SK-N-SH treated with all-trans-retinoic acid at 6 μM for 48 hours (cell line): ENCODE data around the gene NRDC.

Experiments used
- ARNTL ChIP-seq: fragments of 450-650 bp; formaldehyde crosslinking; IDR thresholded peaks from 2 replicates; pipeline ENCODE4 v1.5.0; 2020; ENCODE audit warnings: low read depth, mild to moderate bottlenecking, moderate library complexity, borderline replicate concordance
- BACH2 ChIP-seq: fragments of 250-450 bp; sonication (Bioruptor Pico); IDR thresholded peaks from 2 replicates; pipeline ENCODE4 v1.9.0; 2021; ENCODE audit warnings: mild to moderate bottlenecking, borderline replicate concordance
- GLIS3 ChIP-seq: fragments of 250-450 bp; sonication (Bioruptor Pico); IDR thresholded peaks from 2 replicates; pipeline ENCODE4 v1.5.0; 2020; ENCODE audit warnings: mild to moderate bottlenecking, moderate library complexity
- OSR1 ChIP-seq: fragments of 250-450 bp; sonication (Bioruptor Pico); IDR thresholded peaks from 2 replicates; pipeline ENCODE4 v1.8.0; 2022; ENCODE audit warnings: moderate library complexity, mild to moderate bottlenecking, inconsistent platforms
- TCF4 ChIP-seq: fragments of 250-450 bp; sonication (Bioruptor Pico); IDR thresholded peaks from 2 replicates; pipeline ENCODE4 v1.8.0; 2021; ENCODE audit warnings: mild to moderate bottlenecking, moderate library complexity, borderline replicate concordance
- TF ChIP-seq, protein P1 (sequence below): fragments of 250-450 bp; sonication (Bioruptor Pico); IDR thresholded peaks from 2 replicates; pipeline ENCODE4 v1.5.1; 2021; ENCODE audit warnings: mild to moderate bottlenecking, moderate library complexity
- TF ChIP-seq, protein P2 (sequence below): fragments of 250-450 bp; sonication (Bioruptor Pico); IDR thresholded peaks from 2 replicates; pipeline ENCODE4 v1.5.1; 2020; ENCODE audit warnings: low read depth, mild to moderate bottlenecking, moderate library complexity
- TF ChIP-seq, protein P3 (sequence below): fragments of 250-450 bp; sonication (Bioruptor Pico); IDR thresholded peaks from 2 replicates; pipeline ENCODE4 v1.8.0; 2020; ENCODE audit warnings: mild to moderate bottlenecking, moderate library complexity, borderline replicate concordance

DNA sequence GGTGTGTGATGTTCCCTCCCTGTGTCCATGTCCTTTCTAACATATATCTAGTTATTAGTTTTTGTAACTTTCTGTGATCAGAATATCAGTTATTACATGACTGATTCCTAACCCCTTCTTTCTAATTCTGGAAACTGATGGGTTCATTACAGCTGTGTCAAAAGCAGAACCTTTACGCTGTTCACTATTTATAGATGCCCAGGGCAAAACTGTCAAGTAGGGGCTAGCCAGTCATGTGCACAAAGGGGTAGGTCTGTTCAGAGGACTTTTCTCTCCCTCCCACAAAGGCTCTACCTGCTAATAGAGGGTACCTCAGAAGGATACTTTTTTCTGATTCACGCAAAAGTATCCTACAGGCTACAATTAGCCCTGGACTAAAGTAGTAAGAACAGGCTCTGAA lies 79.2 kb downstream of the NRDC start:
- TF ChIP-seq, protein P1, sequence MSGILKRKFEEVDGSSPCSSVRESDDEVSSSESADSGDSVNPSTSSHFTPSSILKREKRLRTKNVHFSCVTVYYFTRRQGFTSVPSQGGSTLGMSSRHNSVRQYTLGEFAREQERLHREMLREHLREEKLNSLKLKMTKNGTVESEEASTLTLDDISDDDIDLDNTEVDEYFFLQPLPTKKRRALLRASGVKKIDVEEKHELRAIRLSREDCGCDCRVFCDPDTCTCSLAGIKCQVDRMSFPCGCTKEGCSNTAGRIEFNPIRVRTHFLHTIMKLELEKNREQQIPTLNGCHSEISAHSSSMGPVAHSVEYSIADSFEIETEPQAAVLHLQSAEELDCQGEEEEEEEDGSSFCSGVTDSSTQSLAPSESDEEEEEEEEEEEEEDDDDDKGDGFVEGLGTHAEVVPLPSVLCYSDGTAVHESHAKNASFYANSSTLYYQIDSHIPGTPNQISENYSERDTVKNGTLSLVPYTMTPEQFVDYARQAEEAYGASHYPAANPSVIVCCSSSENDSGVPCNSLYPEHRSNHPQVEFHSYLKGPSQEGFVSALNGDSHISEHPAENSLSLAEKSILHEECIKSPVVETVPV (CRISPR knock-in tag), result no peak
- TF ChIP-seq TCF4, result no peak
- TF ChIP-seq, protein P2, sequence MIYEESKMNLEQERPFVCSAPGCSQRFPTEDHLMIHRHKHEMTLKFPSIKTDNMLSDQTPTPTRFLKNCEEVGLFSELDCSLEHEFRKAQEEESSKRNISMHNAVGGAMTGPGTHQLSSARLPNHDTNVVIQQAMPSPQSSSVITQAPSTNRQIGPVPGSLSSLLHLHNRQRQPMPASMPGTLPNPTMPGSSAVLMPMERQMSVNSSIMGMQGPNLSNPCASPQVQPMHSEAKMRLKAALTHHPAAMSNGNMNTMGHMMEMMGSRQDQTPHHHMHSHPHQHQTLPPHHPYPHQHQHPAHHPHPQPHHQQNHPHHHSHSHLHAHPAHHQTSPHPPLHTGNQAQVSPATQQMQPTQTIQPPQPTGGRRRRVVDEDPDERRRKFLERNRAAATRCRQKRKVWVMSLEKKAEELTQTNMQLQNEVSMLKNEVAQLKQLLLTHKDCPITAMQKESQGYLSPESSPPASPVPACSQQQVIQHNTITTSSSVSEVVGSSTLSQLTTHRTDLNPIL, result no peak
- TF ChIP-seq GLIS3 (CRISPR knock-in tag), result no peak
- no peak for TF ChIP-seq ARNTL (CRISPR knock-in tag)
- TF ChIP-seq, protein P3, sequence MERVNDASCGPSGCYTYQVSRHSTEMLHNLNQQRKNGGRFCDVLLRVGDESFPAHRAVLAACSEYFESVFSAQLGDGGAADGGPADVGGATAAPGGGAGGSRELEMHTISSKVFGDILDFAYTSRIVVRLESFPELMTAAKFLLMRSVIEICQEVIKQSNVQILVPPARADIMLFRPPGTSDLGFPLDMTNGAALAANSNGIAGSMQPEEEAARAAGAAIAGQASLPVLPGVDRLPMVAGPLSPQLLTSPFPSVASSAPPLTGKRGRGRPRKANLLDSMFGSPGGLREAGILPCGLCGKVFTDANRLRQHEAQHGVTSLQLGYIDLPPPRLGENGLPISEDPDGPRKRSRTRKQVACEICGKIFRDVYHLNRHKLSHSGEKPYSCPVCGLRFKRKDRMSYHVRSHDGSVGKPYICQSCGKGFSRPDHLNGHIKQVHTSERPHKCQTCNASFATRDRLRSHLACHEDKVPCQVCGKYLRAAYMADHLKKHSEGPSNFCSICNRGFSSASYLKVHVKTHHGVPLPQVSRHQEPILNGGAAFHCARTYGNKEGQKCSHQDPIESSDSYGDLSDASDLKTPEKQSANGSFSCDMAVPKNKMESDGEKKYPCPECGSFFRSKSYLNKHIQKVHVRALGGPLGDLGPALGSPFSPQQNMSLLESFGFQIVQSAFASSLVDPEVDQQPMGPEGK, result no peak
- TF ChIP-seq BACH2 (CRISPR knock-in tag), result no peak
- no peak for TF ChIP-seq OSR1
